Left ventricle myocardium inferior (tissue), 1 donor: ENCODE data around the gene DNAI4. TPM values are rescaled to one million over a fixed set of nuclear protein-coding genes. Genes with fewer than 3 reads are reported as not detected.

Source experiments
- DNase-seq: peaks from one replicate; pipeline ENCODE4 v3.0.0-alpha.2; 2020
- H3K27ac ChIP-seq: fragments of 200-600 bp; replicated peaks from 2 replicates; pipeline ENCODE4 v1.8.0; 2021
- H3K27me3 ChIP-seq: fragments of 200-600 bp; 2 replicates; pipeline ENCODE4 v1.8.0; 2021; ENCODE audit warnings: low read depth
- H3K36me3 ChIP-seq: fragments of 200-600 bp; 2 replicates; pipeline ENCODE4 v1.8.0; 2021
- H3K4me1 ChIP-seq: fragments of 200-600 bp; 2 replicates; pipeline ENCODE4 v1.8.0; 2021
- H3K4me3 ChIP-seq: fragments of 200-600 bp; 2 replicates; pipeline ENCODE4 v1.8.0; 2021; ENCODE audit warnings: mild to moderate bottlenecking, moderate library complexity
- H3K9me3 ChIP-seq: fragments of 200-600 bp; replicated peaks from 2 replicates; pipeline ENCODE4 v1.8.0; 2021
- CTCF ChIP-seq: fragments of 200-600 bp; IDR thresholded peaks from 2 replicates; pipeline ENCODE4 v1.8.0; 2021; ENCODE audit warnings: antibody characterized with exemption, mild to moderate bottlenecking, borderline replicate concordance
- intact Hi-C: fragments of 100-400 bp; cut with micrococcal nuclease; formaldehyde crosslinking; loops from one replicate; pipeline ENCODE4 v1.11.0; 2022
- total RNA-seq: library from RNA; stranded (reverse); fragmentation: NEBNext Ultra II Directional; extraction: Animal tissue kit (Norgen Biotek cat#: 25700); gene quantifications from one replicate; pipeline ENCODE4 v1.2.1, GENCODE V29; 2021
- donor health status: DM: no; HTN: yes; CAD: no; lungs with severe emphysema.

DNAI4 gene
- total RNA-seq, 1 donor from 2014 or later, result 17.9 TPM

GRCh38 chr1:66773227-66773626 lies 151.4 kb downstream of the DNAI4 start:
- H3K4me1 ChIP-seq, result no peaks in the 10 kb centered on the region

GRCh38 chr1:66770694-66771093 lies 154.0 kb downstream of the DNAI4 start:
- Histone ChIP-seq H3K9me3 (no peaks in the 10 kb centered on the region), H3K4me3 (no peak overlapping the region), H3K27ac (no peak overlapping the region), H3K27me3 (no peaks in the 10 kb centered on the region), H3K36me3 (peaks cover 6% of the 10 kb centered on the region), H3K4me1 (no peaks in the 10 kb centered on the region)
- no peak for DNase-seq
- intact Hi-C loops, result no loop called here
- no peak for TF ChIP-seq CTCF

More at GRCh38 chr1:66773227-66773626, 151.4 kb downstream of the DNAI4 start:
- Histone ChIP-seq H3K36me3 (peaks cover 8% of the 10 kb centered on the region), H3K27ac (no peak overlapping the region), H3K27me3 (no peaks in the 10 kb centered on the region), H3K4me3 (no peak overlapping the region), H3K9me3 (no peaks in the 10 kb centered on the region)
- no peak for TF ChIP-seq CTCF
- DNase-seq, result no peak
- intact Hi-C loops, result no loop called here

GRCh38 chr1:66770240-66770639 lies 154.4 kb downstream of the DNAI4 start:
- Histone ChIP-seq H3K4me1 (no peaks in the 10 kb centered on the region), H3K27ac (no peak overlapping the region), H3K4me3 (no peak overlapping the region), H3K36me3 (peaks cover 6% of the 10 kb centered on the region), H3K9me3 (no peaks in the 10 kb centered on the region), H3K27me3 (no peaks in the 10 kb centered on the region)
- no peak for TF ChIP-seq CTCF
- intact Hi-C loops, result no loop called here
- DNase-seq, result no peak

- no peak overlapping the region for H3K4me3 ChIP-seq
- no peak for TF ChIP-seq CTCF
- H3K27ac ChIP-seq, result no peak overlapping the region
- DNase-seq, result no peak
- intact Hi-C loops, result loop anchor here (10.0 kb wide), 1 partner anchor 375 kb away; no protein-coding TSS in a partner anchor
- H3K36me3 ChIP-seq, result peaks cover 6% of the 10 kb centered on the region
- no peaks in the 10 kb centered on the region for H3K4me1 ChIP-seq
- H3K27me3 ChIP-seq, result no peaks in the 10 kb centered on the region
- H3K9me3 ChIP-seq, result no peaks in the 10 kb centered on the region
Observed at GRCh38 chr1:66769512-66770229, 155.0 kb downstream of the DNAI4 start.

- intact Hi-C loops, result loop anchor here (10.0 kb wide), 1 partner anchor 376 kb away; no protein-coding TSS in a partner anchor
- no peaks in the 10 kb centered on the region for H3K4me1 ChIP-seq
- H3K27ac ChIP-seq, result no peak overlapping the region
- H3K9me3 ChIP-seq, result no peaks in the 10 kb centered on the region
- TF ChIP-seq CTCF, result no peak
- H3K4me3 ChIP-seq, result no peak overlapping the region
- DNase-seq, result no peak
- peaks cover 6% of the 10 kb centered on the region for H3K36me3 ChIP-seq
- H3K27me3 ChIP-seq, result no peaks in the 10 kb centered on the region
Observed at GRCh38 chr1:66768965-66769364, 155.7 kb downstream of the DNAI4 start.
